ENCODE data around the gene SPATC1L.

Gene SPATC1L

GRCh38 chr21:46155514-46156377 is 28.5 kb downstream of the SPATC1L start, which contains the start of gene FTCD (continued):
- TF ChIP-seq ZFP3 (CRISPR knock-in tag; IDR thresholded peaks at IDR 0.05): no peak
- no peak for TF ChIP-seq OSR1 (CRISPR knock-in tag; IDR thresholded peaks at IDR 0.05)

DNA sequence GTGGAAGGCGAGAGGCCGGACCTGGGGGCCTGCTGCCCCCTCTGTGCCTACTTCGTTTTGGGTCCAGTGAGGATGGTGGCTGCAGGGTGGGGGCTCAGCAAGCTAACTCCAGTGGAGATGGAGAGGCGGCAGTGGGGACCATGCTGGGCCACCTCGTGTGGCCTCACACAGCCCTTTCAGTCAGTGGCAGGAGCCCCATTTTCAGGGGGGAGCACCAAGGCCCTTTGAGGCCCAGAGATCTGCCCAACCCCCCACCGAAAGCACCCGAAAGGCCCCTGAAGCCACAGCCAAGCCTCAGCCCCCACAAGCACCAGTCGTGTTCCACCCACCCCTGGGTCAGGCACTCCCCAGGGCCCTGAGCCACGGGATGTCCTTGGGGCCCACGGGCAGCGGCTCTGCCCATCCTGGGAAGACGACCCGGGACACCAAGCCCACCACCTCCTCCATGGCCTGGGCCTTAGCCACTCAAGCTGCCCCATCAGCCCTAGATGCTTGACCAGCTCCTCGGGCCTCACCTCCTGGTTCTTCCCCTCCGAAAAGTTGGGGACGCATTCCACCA is 29.2 kb downstream of the SPATC1L start:
- TF ChIP-seq GLIS3 (CRISPR knock-in tag; IDR thresholded peaks at IDR 0.05) (no peak), OSR1 (CRISPR knock-in tag; IDR thresholded peaks at IDR 0.05) (no peak), TSHZ2 (CRISPR knock-in tag; IDR thresholded peaks at IDR 0.05) (no peak), CREB5 (CRISPR knock-in tag; IDR thresholded peaks at IDR 0.05; ENCODE audit: low read depth) (no peak), SNAI2 (CRISPR knock-in tag; IDR thresholded peaks at IDR 0.05) (no peak), TOX (CRISPR knock-in tag; IDR thresholded peaks at IDR 0.05; ENCODE audit: borderline replicate concordance) (no peak), ZNF8 (CRISPR knock-in tag; IDR thresholded peaks at IDR 0.05) (no peak), ZFP30 (CRISPR knock-in tag; IDR thresholded peaks at IDR 0.05) (no peak), ESRRG (CRISPR knock-in tag; IDR thresholded peaks at IDR 0.05) (no peak), CSDC2 (CRISPR knock-in tag; IDR thresholded peaks at IDR 0.05) (no peak), RARB (CRISPR knock-in tag; IDR thresholded peaks at IDR 0.05) (no peak), PPARA (CRISPR knock-in tag; IDR thresholded peaks at IDR 0.05; ENCODE audit: borderline replicate concordance) (no peak), ZC3H10 (CRISPR knock-in tag; IDR thresholded peaks at IDR 0.05) (no peak), ZNF70 (CRISPR knock-in tag; IDR thresholded peaks at IDR 0.05) (no peak), TCF4 (CRISPR knock-in tag; IDR thresholded peaks at IDR 0.05; ENCODE audit: borderline replicate concordance) (no peak), ISL1 (CRISPR knock-in tag; IDR thresholded peaks at IDR 0.05) (no peak), ZNF565 (CRISPR knock-in tag; conservative IDR thresholded peaks at IDR 0.05; ENCODE audit: low read depth) (no peak)
- ATAC-seq: no peak

DNA sequence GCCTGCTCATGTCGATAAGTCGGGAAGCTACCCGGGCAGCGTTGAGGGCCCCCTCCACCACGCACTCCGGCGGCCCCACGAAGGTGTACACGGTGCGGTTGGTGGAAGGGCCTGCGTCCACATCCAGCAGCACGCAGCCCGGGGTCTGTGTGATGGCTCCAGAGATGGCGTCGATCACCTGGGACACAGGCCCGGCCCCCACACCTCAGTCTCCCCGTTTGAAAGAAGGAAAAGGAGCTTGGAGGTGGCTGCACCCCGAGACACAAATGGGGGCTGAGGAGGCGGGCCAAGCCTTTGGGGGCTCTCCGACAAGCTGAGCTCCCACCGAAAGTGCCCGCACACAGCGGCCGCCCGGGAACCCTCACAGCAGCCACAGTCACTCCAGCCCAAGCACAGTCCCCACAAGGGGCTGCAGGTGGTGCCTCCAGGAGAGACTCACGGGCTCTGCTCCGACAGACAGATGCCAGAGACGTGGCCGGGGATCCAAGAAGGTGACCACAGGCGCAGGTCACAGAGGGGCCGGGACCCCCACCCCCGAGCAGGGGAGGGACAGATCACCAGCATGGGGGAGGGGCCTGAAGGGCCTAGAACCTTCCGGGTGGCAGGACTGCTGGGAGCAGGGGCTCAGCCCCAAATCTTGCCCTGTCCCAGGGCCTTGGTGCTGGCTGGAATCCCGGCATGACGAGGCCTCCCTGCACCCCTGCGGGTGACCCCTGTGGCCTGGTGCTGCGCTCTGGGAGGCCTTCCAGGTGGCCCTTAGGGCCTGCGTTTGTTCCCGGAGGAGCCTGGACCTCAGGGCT is 29.9 kb downstream of the SPATC1L start:
- no peak for ATAC-seq
- no peak for TF ChIP-seq ZNF565 (CRISPR knock-in tag; conservative IDR thresholded peaks at IDR 0.05; ENCODE audit: low read depth)
- TF ChIP-seq PPARA (CRISPR knock-in tag; IDR thresholded peaks at IDR 0.05; ENCODE audit: borderline replicate concordance): no peak
- no peak for TF ChIP-seq ESRRG (CRISPR knock-in tag; IDR thresholded peaks at IDR 0.05)
- TF ChIP-seq PATZ1 (CRISPR knock-in tag; IDR thresholded peaks at IDR 0.05; ENCODE audit: borderline replicate concordance): no peak
- TF ChIP-seq RARB (CRISPR knock-in tag; IDR thresholded peaks at IDR 0.05): no peak
- TF ChIP-seq TCF4 (CRISPR knock-in tag; IDR thresholded peaks at IDR 0.05; ENCODE audit: borderline replicate concordance): no peak
- TF ChIP-seq ZNF70 (CRISPR knock-in tag; IDR thresholded peaks at IDR 0.05): no peak
- TF ChIP-seq CSRNP3 (CRISPR knock-in tag; IDR thresholded peaks at IDR 0.05): no peak
